Spleen (tissue), 11 donors: Measurements from ENCODE around the gene SYNGR2. TPM values are rescaled to one million over a fixed set of nuclear protein-coding genes. Genes with fewer than 3 reads are reported as not detected.

Source experiments
- DNase-seq: peaks from one replicate; pipeline ENCODE4 v3.0.0-alpha.2; 2020
- H3K27ac ChIP-seq, 8 donors: fragments of 200-600 bp; sonication (generic) in 7 of 8; 1 replicate in 4 of 8; 2 replicates in 4 of 8; pipeline versions ENCODE4 v1.5.0 to v1.8.0; 2016 to 2021; ENCODE audit warnings: inconsistent platforms in 4 of 8, mild to moderate bottlenecking in 4 of 8, moderate library complexity in 1 of 8
- H3K27me3 ChIP-seq, 7 donors: fragments of 200-600 bp; sonication (generic) in 6 of 7; replicated peaks in 1 of 7; 1 replicate in 4 of 7; 2 replicates in 3 of 7; pipeline versions ENCODE4 v1.5.0 to v1.8.0; 2016 to 2021; ENCODE audit warnings: inconsistent platforms in 3 of 7, mild to moderate bottlenecking in 1 of 7
- H3K36me3 ChIP-seq, 6 donors: fragments of 200-600 bp; sonication (generic) in 5 of 6; 1 replicate in 4 of 6; 2 replicates in 2 of 6; pipeline versions ENCODE4 v1.5.0 to v1.8.0; 2016 to 2021; ENCODE audit warnings: inconsistent platforms in 2 of 6
- H3K4me1 ChIP-seq, 6 donors: fragments of 200-600 bp; sonication (generic) in 5 of 6; 1 replicate in 3 of 6; 2 replicates in 3 of 6; pipeline versions ENCODE4 v1.5.0 to v1.8.0; 2016 to 2021; ENCODE audit warnings: inconsistent platforms in 3 of 6
- H3K4me3 ChIP-seq, 8 donors: fragments of 200-600 bp; sonication (generic) in 7 of 8; 1 replicate in 4 of 8; 2 replicates in 4 of 8; pipeline versions ENCODE4 v1.5.0 to v1.8.0; 2016 to 2021; ENCODE audit warnings: inconsistent platforms in 4 of 8, mild to moderate bottlenecking in 4 of 8, moderate library complexity in 2 of 8
- H3K9me3 ChIP-seq, 8 donors: fragments of 200-600 bp; sonication (generic) in 7 of 8; 1 replicate in 4 of 8; 2 replicates in 4 of 8; pipeline versions ENCODE4 v1.5.0 to v1.8.0; 2016 to 2021; ENCODE audit warnings: inconsistent platforms in 4 of 8
- CTCF ChIP-seq, 11 experiments: fragments of 200-600 bp in 7 of 11; fragments of 450-650 bp in 4 of 11; sonication (generic) in 4 of 11; IDR thresholded peaks in 8 of 11; conservative IDR thresholded peaks in 3 of 11; 1 replicate in 7 of 11; 2 replicates in 4 of 11; pipeline versions ENCODE4 v1.4.0 to v1.8.0; 2016 to 2021; ENCODE audit warnings: antibody characterized with exemption in 11 of 11, inconsistent platforms in 4 of 11, mild to moderate bottlenecking in 1 of 11
- POLR2A ChIP-seq, 3 donors: fragments of 450-650 bp; IDR thresholded peaks; one replicate each; pipeline ENCODE4 v1.5.1; 2017; ENCODE audit warnings: antibody characterized with exemption in 3 of 3, mild to moderate bottlenecking in 1 of 3
- POLR2AphosphoS5 ChIP-seq, 3 donors: sonication (generic); formaldehyde crosslinking; IDR thresholded peaks; one replicate each; pipeline ENCODE4 v1.5.1; 2017; ENCODE audit warnings: antibody characterized with exemption in 3 of 3
- WGBS, 5 donors: extraction: QIAGEN DNeasy Blood & Tissue Kit in 3 of 5; methylation state at CpG; one replicate each; pipeline versions ENCODE4 v1.1.5 to v1.1.7; 2013 to 2018; 5-methylcytosine and 5-hydroxymethylcytosine counted together
- intact Hi-C: fragments of 100-400 bp; cut with DNase I; formaldehyde crosslinking; loops from one replicate; pipeline ENCODE4 v1.15.0; 2023; ENCODE audit warnings: low total_unique reads
- polyA plus RNA-seq, 3 donors: library from polyadenylated mRNA; stranded (reverse); fragments of 200-250 nt; gene quantifications; one replicate each; pipeline ENCODE4 v1.2.1, GENCODE V29; 2013
- total RNA-seq, 7 donors: library from RNA; depleted of rRNA in 3 of 7; stranded (reverse); fragments of >200 nt in 3 of 7; fragmentation: NEBNext Ultra II Directional in 4 of 7; extraction: Animal tissue kit (Norgen Biotek cat#: 25700) in 4 of 7; gene quantifications; one replicate each; pipeline versions ENCODE4 v1.1.0 to v1.2.1, GENCODE V29; 2016 to 2021
- donor health status: healthy with polysubstance abuse.
- donor health status: DM: no; HTN: no; CAD: no; lungs with moderate emphysema.
- donor health status: DM: no; HTN: no; CAD: no.
- donor health status: Bipolar disorder and iron deficiency.
- donor health status: healthy.
- donor health status: DM: no; HTN: no; CAD: no.
- donor health status: DM: yes; HTN: yes; CAD: no.

The SYNGR2 gene
- total and polyA plus RNA-seq, 10 donors: 107 to 201 (median 144) TPM

DNA sequence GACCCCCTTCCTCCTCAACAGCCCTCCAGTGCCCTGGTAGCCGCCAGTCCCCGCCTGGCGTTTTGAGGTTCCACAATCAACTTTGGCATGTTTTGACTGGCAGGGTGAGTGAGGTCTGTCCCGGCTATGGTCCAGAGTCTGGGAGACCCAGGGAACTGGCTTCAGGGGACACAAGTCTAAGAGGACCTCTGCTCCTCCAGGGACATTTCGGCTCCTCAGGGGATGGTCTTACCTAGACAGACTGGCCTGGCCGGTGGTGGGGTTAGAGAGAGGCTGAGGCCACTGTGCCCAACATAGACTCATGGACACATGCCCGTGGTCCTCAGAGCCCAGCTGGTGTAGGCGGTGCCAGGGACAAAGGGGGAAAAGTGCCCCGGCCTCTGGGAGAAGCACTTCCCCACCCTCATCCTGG is 35.6 kb upstream of the SYNGR2 start:
- Histone ChIP-seq H3K27me3 (no peaks in the 10 kb centered on the region), H3K27ac (peak overlapping the region; percentile 87 to 97 (median 94)), H3K4me3 (peak overlapping the region; percentile 57 to 98 (median 86)), H3K36me3 (peaks cover 2 to 51% (median 33%) of the 10 kb centered on the region in 6 donors), H3K4me1 (peaks cover 53 to 100% (median 90%) of the 10 kb centered on the region in 6 donors), H3K9me3 (no peaks in the 10 kb centered on the region)
- WGBS, 5 donors: 46 to 61% (median 47%) methylated on average over 8 to 9 of the region's 9 CpGs
- peak; percentile 82 for DNase-seq
- TF ChIP-seq CTCF (IDR thresholded peaks at IDR 0.05 in 8 of 11, conservative IDR thresholded peaks at IDR 0.05 in 3 of 11) (no peak), POLR2A (IDR thresholded peaks at IDR 0.05) (no peak), POLR2AphosphoS5 (IDR thresholded peaks at IDR 0.05) (no peak)
- intact Hi-C loops: no loop called here

DNA sequence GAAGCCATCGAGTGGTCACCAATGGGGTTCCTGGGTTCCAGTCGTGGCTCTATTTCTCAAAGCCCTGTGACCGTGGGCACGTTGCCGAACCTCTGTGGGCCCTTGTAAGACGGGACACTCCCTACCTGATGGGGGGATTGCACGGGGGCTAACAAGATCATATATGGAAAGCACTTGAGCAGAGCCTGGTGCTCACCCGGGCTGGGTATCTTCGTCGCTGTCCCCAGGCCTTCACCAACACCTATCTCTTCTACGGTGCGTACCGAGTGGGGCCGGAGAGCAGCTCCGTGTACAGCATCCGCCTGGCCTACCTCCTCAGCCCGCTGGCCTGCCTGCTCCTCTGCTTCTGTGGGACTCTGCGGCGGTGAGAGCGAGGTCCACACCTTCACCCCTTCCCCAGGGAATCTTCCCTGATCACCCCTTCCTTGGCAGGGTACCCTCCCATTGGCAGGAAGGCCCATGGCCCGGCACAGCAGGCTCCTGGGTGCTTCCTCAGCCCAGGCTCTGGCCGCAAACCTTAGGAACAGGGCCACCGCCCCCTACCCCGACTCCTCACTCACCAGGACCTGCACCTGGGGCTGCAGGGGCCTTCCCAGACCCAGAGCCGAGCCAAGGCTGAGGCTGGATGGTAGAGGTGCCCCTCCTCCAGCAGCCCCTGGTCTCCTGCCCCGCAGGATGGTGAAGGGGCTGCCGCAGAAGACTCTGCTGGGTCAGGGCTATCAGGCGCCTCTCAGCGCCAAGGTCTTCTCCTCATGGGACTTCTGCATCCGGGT is 35.0 kb upstream of the SYNGR2 start:
- H3K27ac ChIP-seq: peak overlapping the region; percentile 87 to 97 (median 94)
- H3K9me3 ChIP-seq: no peaks in the 10 kb centered on the region
- H3K27me3 ChIP-seq: no peaks in the 10 kb centered on the region
- peaks cover 54 to 100% (median 91%) of the 10 kb centered on the region in 6 donors for H3K4me1 ChIP-seq
- intact Hi-C loops: no loop called here
- DNase-seq: peak; percentile 84
- H3K36me3 ChIP-seq: peaks cover 2 to 56% (median 33%) of the 10 kb centered on the region in 6 donors
- no peak for TF ChIP-seq POLR2A (IDR thresholded peaks at IDR 0.05)
- no peak for TF ChIP-seq POLR2AphosphoS5 (IDR thresholded peaks at IDR 0.05)
- no peak for TF ChIP-seq CTCF (IDR thresholded peaks at IDR 0.05 in 8 of 11, conservative IDR thresholded peaks at IDR 0.05 in 3 of 11)
- 59 to 70% (median 66%) methylated on average over 20 to 30 of the region's 30 CpGs for WGBS, 5 donors
- H3K4me3 ChIP-seq: peak overlapping the region in 7 of 8 donors; percentile 57 to 98 (median 91)

DNA sequence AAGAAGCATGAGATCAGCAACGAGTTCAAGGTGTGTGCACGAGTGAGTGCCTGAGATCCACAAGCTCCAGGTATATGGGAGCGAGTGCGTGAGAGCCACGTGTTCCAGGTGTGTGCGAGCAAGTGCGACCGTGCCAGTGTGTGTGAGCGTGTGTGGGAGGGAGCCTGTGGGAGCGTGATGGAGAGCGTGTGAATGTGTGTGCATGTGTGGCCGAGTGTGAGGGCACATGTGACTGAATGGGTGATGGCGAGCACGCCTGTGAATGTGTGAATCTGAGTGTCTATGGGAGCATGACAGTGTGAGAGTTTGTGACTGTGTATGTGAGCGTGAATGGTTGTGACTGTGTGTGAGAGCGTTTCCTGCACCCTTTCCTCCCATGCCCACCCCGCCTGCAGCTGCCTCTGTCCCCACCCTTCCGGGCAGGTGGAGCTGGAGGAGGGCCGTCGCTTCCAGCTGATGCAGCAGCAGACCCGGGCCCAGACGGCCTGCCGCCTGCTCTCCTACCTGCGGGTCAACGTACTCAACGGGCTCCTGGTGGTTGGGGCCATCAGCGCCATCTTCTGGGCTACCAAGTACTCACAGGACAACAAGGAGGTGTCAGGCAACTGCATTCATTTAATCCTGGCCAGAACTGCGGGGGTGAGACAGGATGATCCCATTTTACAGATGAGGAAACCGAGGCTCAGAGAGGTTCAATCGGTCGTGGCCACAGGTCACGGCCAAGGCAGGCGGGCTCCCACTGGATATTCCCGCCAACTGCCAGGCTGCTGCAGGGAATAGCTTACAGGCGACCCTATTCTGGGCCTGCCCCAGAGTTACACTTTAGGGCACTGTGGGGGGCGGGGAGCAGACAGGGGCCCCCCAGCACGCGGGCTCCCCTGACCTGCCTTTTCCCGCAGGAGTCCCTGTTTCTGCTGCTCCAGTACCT is 34.1 kb upstream of the SYNGR2 start:
- peak overlapping the region; percentile 87 to 97 (median 94) for H3K27ac ChIP-seq
- 34 to 44% (median 35%) methylated on average over 21 to 39 of the region's 39 CpGs for WGBS, 5 donors
- H3K4me1 ChIP-seq: peaks cover 54 to 100% (median 87%) of the 10 kb centered on the region in 6 donors
- peak; percentile 79 to 88 (median 80) for TF ChIP-seq POLR2AphosphoS5 (IDR thresholded peaks at IDR 0.05)
- TF ChIP-seq CTCF (IDR thresholded peaks at IDR 0.05 in 8 of 11, conservative IDR thresholded peaks at IDR 0.05 in 3 of 11): peak; percentile 54 to 85 (median 77)
- TF ChIP-seq POLR2A (IDR thresholded peaks at IDR 0.05): no peak
- no peaks in the 10 kb centered on the region for H3K9me3 ChIP-seq
- peak overlapping the region in 6 of 8 donors; percentile 57 to 98 (median 94) for H3K4me3 ChIP-seq
- intact Hi-C loops: no loop called here
- H3K36me3 ChIP-seq: peaks cover 2 to 64% (median 33%) of the 10 kb centered on the region in 6 donors
- DNase-seq: peak; percentile 95
- H3K27me3 ChIP-seq: no peaks in the 10 kb centered on the region
